Neural progenitor cell (in vitro differentiated cells): Measurements from ENCODE around the gene NR1H4. TPM values are rescaled to one million over a fixed set of nuclear protein-coding genes. Genes with fewer than 3 reads are reported as not detected.
A peak's percentile ranks its signal among the peaks of the same experiment; 100 is the strongest.

Experiments used
- DNase-seq: peaks from one replicate; pipeline ENCODE4 v3.0.0-alpha.2; 2016; ENCODE audit warnings: low spot score
- H2AFZ ChIP-seq: fragments of 200-600 bp; sonication (generic); replicated peaks from 2 replicates; pipeline ENCODE4 v1.6.1; 2016; ENCODE audit warnings: antibody characterized with exemption
- H3F3A ChIP-seq: fragments of 200-600 bp; sonication (generic); 2 replicates; pipeline ENCODE4 v1.6.1; 2016; ENCODE audit warnings: antibody characterized with exemption, low read depth
- H3K27ac ChIP-seq: fragments of 200-600 bp; sonication (generic); 2 replicates; pipeline ENCODE4 v1.5.1; 2016; ENCODE audit warnings: mild to moderate bottlenecking
- H3K27me3 ChIP-seq: fragments of 200-600 bp; sonication (generic); 2 replicates; pipeline ENCODE4 v1.6.1; 2016; ENCODE audit warnings: mild to moderate bottlenecking, moderate library complexity
- H3K36me3 ChIP-seq: fragments of 200-600 bp; sonication (generic); 2 replicates; pipeline ENCODE4 v1.5.1; 2016
- H3K4me1 ChIP-seq: fragments of 200-600 bp; sonication (generic); 2 replicates; pipeline ENCODE4 v1.6.1; 2016; ENCODE audit warnings: mixed run types
- H3K4me2 ChIP-seq: fragments of 200-600 bp; sonication (generic); 2 replicates; pipeline ENCODE4 v1.6.1; 2016
- H3K4me3 ChIP-seq: fragments of 200-600 bp; sonication (generic); 2 replicates; pipeline ENCODE4 v1.5.1; 2016
- H3K79me2 ChIP-seq: fragments of 200-600 bp; sonication (generic); 2 replicates; pipeline ENCODE4 v1.6.1; 2016; ENCODE audit warnings: low read depth
- H3K9ac ChIP-seq: fragments of 200-600 bp; sonication (generic); 2 replicates; pipeline ENCODE4 v1.6.1; 2016
- H3K9me3 ChIP-seq: fragments of 200-600 bp; sonication (generic); 2 replicates; pipeline ENCODE4 v1.5.1; 2016; ENCODE audit warnings: low read depth
- H4K20me1 ChIP-seq: fragments of 200-600 bp; sonication (generic); 2 replicates; pipeline ENCODE4 v1.6.1; 2016; ENCODE audit warnings: low read depth
- H3K27ac Mint-ChIP-seq: 3 replicates; pipeline ENCODE4 v1.8.0; 2021; ENCODE audit warnings: mixed read lengths
- H3K27me3 Mint-ChIP-seq: 2 replicates; pipeline ENCODE4 v1.8.0; 2022; ENCODE audit warnings: low read depth, mild to moderate bottlenecking, inconsistent platforms, moderate library complexity, mixed read lengths; ENCODE audit not compliant: insufficient read depth
- H3K36me3 Mint-ChIP-seq: 3 replicates; pipeline ENCODE4 v1.8.0; 2021; ENCODE audit warnings: mixed read lengths
- H3K4me1 Mint-ChIP-seq: 3 replicates; pipeline ENCODE4 v1.8.0; 2021; ENCODE audit warnings: mixed read lengths
- H3K4me3 Mint-ChIP-seq: 3 replicates; pipeline ENCODE4 v1.8.0; 2021; ENCODE audit warnings: mild to moderate bottlenecking, moderate library complexity, mixed read lengths
- H3K9me3 Mint-ChIP-seq: 3 replicates; pipeline ENCODE4 v1.8.0; 2020; ENCODE audit warnings: mixed read lengths
- CTCF ChIP-seq: fragments of 200-600 bp; sonication (generic); IDR thresholded peaks from 2 replicates; pipeline ENCODE4 v1.5.1; 2017; ENCODE audit warnings: antibody characterized with exemption, mild to moderate bottlenecking
- EZH2 ChIP-seq: fragments of 200-600 bp; sonication (generic); IDR thresholded peaks from 2 replicates; pipeline ENCODE4 v1.6.1; 2017; ENCODE audit warnings: antibody characterized with exemption, mild to moderate bottlenecking, moderate library complexity
- EZH2phosphoT487 ChIP-seq: fragments of 200-600 bp; sonication (generic); IDR thresholded peaks from 2 replicates; pipeline ENCODE4 v1.6.1; 2017; ENCODE audit warnings: antibody characterized with exemption
- total RNA-seq: library from RNA; depleted of rRNA; stranded (reverse); fragments of >200 nt; gene quantifications from 2 replicates; pipeline ENCODE4 v1.2.3, GENCODE V29; 2015; ENCODE audit warnings: low replicate concordance

NR1H4 gene
- total RNA-seq, 1 donor from 2014 or later: not detected

GRCh38 chr12:100544165-100544564 lies 70.5 kb downstream of the NR1H4 start:
- Histone ChIP-seq H3K4me1 (no peaks in the 10 kb centered on the region), H4K20me1 (no peaks in the 10 kb centered on the region), H3K4me3 (no peak overlapping the region), H3K9me3 (no peaks in the 10 kb centered on the region), H3K9ac (no peak overlapping the region), H3K27me3 (no peaks in the 10 kb centered on the region), H3K4me2 (no peak overlapping the region), H3K36me3 (no peaks in the 10 kb centered on the region), H3K79me2 (no peaks in the 10 kb centered on the region), H3F3A (no peaks in the 10 kb centered on the region), H3K27ac (no peak overlapping the region), H2AFZ (no peak overlapping the region)
- TF ChIP-seq EZH2phosphoT487 (no peak), EZH2 (no peak), CTCF (no peak)
- H3K4me1 Mint-ChIP-seq: no peaks in the 10 kb centered on the region
- DNase-seq: no peak
- H3K36me3 Mint-ChIP-seq: no peaks in the 10 kb centered on the region
- no peak overlapping the region for H3K4me3 Mint-ChIP-seq
- H3K27ac Mint-ChIP-seq: no peak overlapping the region
- H3K9me3 Mint-ChIP-seq: no peaks in the 10 kb centered on the region
- peaks cover 8% of the 10 kb centered on the region for H3K27me3 Mint-ChIP-seq

GRCh38 chr12:100545092-100545491 lies 71.4 kb downstream of the NR1H4 start:
- Histone ChIP-seq H3K79me2 (no peaks in the 10 kb centered on the region), H3K9me3 (no peaks in the 10 kb centered on the region)
- no peaks in the 10 kb centered on the region for H3K4me1 Mint-ChIP-seq

GRCh38 chr12:100553936-100554335 lies 80.3 kb downstream of the NR1H4 start:
- Histone ChIP-seq H2AFZ (peak overlapping the region; percentile 56), H3K4me2 (no peak overlapping the region), H3K27ac (no peak overlapping the region), H3K79me2 (no peaks in the 10 kb centered on the region), H3K4me3 (no peak overlapping the region), H3F3A (no peaks in the 10 kb centered on the region), H3K27me3 (no peaks in the 10 kb centered on the region), H3K9me3 (no peaks in the 10 kb centered on the region), H4K20me1 (no peaks in the 10 kb centered on the region), H3K36me3 (no peaks in the 10 kb centered on the region), H3K9ac (no peak overlapping the region), H3K4me1 (no peaks in the 10 kb centered on the region)
- Mint-ChIP-seq H3K4me1 (peaks cover 13% of the 10 kb centered on the region), H3K4me3 (no peak overlapping the region), H3K27ac (peak overlapping the region; percentile 5), H3K9me3 (peaks cover 3% of the 10 kb centered on the region), H3K27me3 (peaks cover 3% of the 10 kb centered on the region), H3K36me3 (no peaks in the 10 kb centered on the region)
- peak; percentile 15 for DNase-seq
- TF ChIP-seq CTCF (no peak), EZH2 (no peak), EZH2phosphoT487 (no peak)

More at GRCh38 chr12:100545092-100545491, 71.4 kb downstream of the NR1H4 start:
- no peak overlapping the region for H3K27ac ChIP-seq
- TF ChIP-seq EZH2 (no peak), EZH2phosphoT487 (no peak), CTCF (no peak)
- no peaks in the 10 kb centered on the region for H3K4me1 ChIP-seq
- H3K4me2 ChIP-seq: no peak overlapping the region
- no peaks in the 10 kb centered on the region for H3K27me3 ChIP-seq
- peaks cover 3% of the 10 kb centered on the region for H3K27me3 Mint-ChIP-seq
- no peak overlapping the region for H2AFZ ChIP-seq
- no peaks in the 10 kb centered on the region for H3K36me3 ChIP-seq
- H3K9ac ChIP-seq: no peak overlapping the region
- no peak overlapping the region for H3K4me3 Mint-ChIP-seq
- no peak overlapping the region for H3K4me3 ChIP-seq
- no peaks in the 10 kb centered on the region for H3K9me3 Mint-ChIP-seq
- H3K36me3 Mint-ChIP-seq: no peaks in the 10 kb centered on the region
- H3K27ac Mint-ChIP-seq: no peak overlapping the region
- no peaks in the 10 kb centered on the region for H4K20me1 ChIP-seq
- no peak for DNase-seq
- H3F3A ChIP-seq: no peaks in the 10 kb centered on the region
